GM23338 (cell line): ENCODE results near the gene KIRREL3. TPM values are rescaled to one million over a fixed set of nuclear protein-coding genes. Genes with fewer than 3 reads are reported as not detected.

Experiments
- CREB1 ChIP-seq: fragments of 250-450 bp; sonication (Bioruptor Pico); IDR thresholded peaks from 2 replicates; pipeline ENCODE4 v1.5.0; 2020; ENCODE audit warnings: low read depth, mild to moderate bottlenecking, moderate library complexity
- ETS1 ChIP-seq: IDR thresholded peaks from 2 replicates; pipeline ENCODE4 v1.6.1; 2016; ENCODE audit warnings: antibody characterized with exemption
- EZH2phosphoT487 ChIP-seq: fragments of 200-600 bp; sonication (generic); IDR thresholded peaks from one replicate; pipeline ENCODE4 v1.8.1; 2018; ENCODE audit warnings: antibody characterized with exemption; ENCODE audit not compliant: unreplicated experiment
- JUNB ChIP-seq: IDR thresholded peaks from one replicate; pipeline ENCODE4 v1.6.1; 2016; ENCODE audit warnings: antibody characterized with exemption; ENCODE audit not compliant: unreplicated experiment
- NANOG ChIP-seq: IDR thresholded peaks from 2 replicates; pipeline ENCODE4 v1.6.1; 2016; ENCODE audit warnings: antibody characterized with exemption, borderline replicate concordance
- STAT1 ChIP-seq: IDR thresholded peaks from one replicate; pipeline ENCODE4 v1.6.1; 2016; ENCODE audit warnings: antibody characterized with exemption; ENCODE audit not compliant: unreplicated experiment
- ZNF331 ChIP-seq: fragments of 250-450 bp; sonication (Bioruptor Pico); IDR thresholded peaks from 2 replicates; pipeline ENCODE4 v1.5.0; 2020; ENCODE audit warnings: low read depth, mild to moderate bottlenecking, moderate library complexity
- ZNF462 ChIP-seq: fragments of 250-450 bp; sonication (Bioruptor Pico); IDR thresholded peaks from 2 replicates; pipeline ENCODE4 v1.5.0; 2020; ENCODE audit warnings: mild to moderate bottlenecking, moderate library complexity
- polyA plus RNA-seq: library from polyadenylated mRNA; unstranded; fragments of >200 nt; fragmentation: Nextera tagmentation; extraction: Ambion mirVana; gene quantifications from 2 replicates; pipeline ENCODE4 v1.2.1, GENCODE V29; 2016
- total RNA-seq: library from RNA; depleted of rRNA; stranded (reverse); fragments of >200 nt; shearing (Covaris generic); gene quantifications from 2 replicates; pipeline ENCODE4 v1.2.3, GENCODE V29; 2014
- TF ChIP-seq, protein P1 (sequence below), 2 experiments: fragments of 200-600 bp in 1 of 2; sonication (generic) in 1 of 2; conservative IDR thresholded peaks; 2 replicates each; pipeline versions ENCODE4 v1.5.1 to v1.6.1; 2016 to 2017; ENCODE audit warnings: antibody characterized with exemption in 2 of 2, low read depth in 2 of 2, mild to moderate bottlenecking in 2 of 2, moderate library complexity in 1 of 2

The KIRREL3 gene
- total and polyA plus RNA-seq, 2 experiments from 2014 or later: 0.13 to 1.5 TPM

DNA sequence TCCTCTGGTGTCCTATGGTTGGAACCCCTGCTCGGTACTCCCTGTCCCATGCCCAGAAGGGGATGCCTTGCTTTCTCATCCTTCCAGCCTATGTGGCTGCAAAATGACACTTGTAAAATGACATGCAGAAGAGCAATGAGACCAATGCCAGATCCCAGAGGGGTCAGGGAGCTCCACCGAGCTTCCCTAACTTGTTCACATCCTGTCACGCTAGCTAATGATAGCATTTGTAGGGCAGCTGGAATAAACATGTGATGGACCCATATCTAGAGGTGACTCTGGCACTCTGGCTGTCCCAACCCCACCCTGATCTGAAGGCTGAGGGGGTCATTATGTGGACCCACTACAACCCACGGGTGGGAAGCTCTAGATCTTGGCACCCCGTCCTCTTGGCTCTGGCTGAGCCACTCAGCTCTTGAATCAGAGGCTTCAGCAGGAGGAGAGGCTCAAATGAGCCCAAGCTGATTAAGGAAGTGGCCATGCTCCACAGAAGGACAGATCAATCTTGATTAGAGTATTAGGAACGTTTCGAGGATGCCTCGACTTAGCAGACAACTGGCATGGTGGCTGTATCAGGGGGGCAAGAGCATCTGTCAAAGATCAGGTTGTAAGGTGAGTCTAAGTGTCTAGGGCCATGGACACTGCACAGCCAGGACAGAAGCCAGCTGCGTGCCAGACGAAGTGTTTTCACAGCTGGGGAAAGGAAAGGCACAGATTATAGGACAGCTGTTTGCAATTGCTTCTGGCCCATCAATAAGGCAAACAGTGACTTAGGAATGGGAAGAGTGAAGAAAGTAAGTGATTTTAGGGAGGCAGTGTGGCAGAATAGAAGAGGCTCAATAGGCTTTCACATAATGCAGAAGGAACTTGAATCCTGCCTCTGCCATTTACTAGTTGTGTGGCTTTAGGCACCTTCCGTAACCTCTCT is 182.8 kb downstream of the KIRREL3 start (continued):
- TF ChIP-seq ZNF462 (CRISPR knock-in tag) (no peak), CREB1 (no peak), ETS1 (no peak), STAT1 (no peak), NANOG (no peak), JUNB (no peak), EZH2phosphoT487 (no peak), ZNF331 (CRISPR knock-in tag) (no peak)
- TF ChIP-seq, protein P1, sequence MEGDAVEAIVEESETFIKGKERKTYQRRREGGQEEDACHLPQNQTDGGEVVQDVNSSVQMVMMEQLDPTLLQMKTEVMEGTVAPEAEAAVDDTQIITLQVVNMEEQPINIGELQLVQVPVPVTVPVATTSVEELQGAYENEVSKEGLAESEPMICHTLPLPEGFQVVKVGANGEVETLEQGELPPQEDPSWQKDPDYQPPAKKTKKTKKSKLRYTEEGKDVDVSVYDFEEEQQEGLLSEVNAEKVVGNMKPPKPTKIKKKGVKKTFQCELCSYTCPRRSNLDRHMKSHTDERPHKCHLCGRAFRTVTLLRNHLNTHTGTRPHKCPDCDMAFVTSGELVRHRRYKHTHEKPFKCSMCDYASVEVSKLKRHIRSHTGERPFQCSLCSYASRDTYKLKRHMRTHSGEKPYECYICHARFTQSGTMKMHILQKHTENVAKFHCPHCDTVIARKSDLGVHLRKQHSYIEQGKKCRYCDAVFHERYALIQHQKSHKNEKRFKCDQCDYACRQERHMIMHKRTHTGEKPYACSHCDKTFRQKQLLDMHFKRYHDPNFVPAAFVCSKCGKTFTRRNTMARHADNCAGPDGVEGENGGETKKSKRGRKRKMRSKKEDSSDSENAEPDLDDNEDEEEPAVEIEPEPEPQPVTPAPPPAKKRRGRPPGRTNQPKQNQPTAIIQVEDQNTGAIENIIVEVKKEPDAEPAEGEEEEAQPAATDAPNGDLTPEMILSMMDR (conservative IDR thresholded peaks at IDR 0.05; ENCODE audit: low read depth in 2 of 2): no peak
